Large intestine (tissue), 3 donors: Measurements from ENCODE around the gene PPP2R2B. TPM values are rescaled to one million over a fixed set of nuclear protein-coding genes. Genes with fewer than 3 reads are reported as not detected.
A peak's percentile ranks its signal among the peaks of the same experiment; 100 is the strongest.
"Not testable (repeated sequence)": the region's sequence is repeated elsewhere in the genome, so short reads cannot be mapped to it uniquely, and the experiment has no call there.

Experiments used
- DNase-seq, 2 donors: peaks; one replicate each; pipeline versions ENCODE4 v3.0.0 to v3.0.0-alpha.2; 2013
- H3K27ac ChIP-seq: one replicate; pipeline ENCODE4 v1.5.1; 2013; ENCODE audit warnings: low read length
- H3K27me3 ChIP-seq: 2 replicates; pipeline ENCODE4 v1.6.1; 2013; ENCODE audit warnings: low read length; ENCODE audit not compliant: control insufficient read depth, insufficient read depth
- H3K36me3 ChIP-seq: 2 replicates; pipeline ENCODE4 v1.6.1; 2013; ENCODE audit warnings: low read length; ENCODE audit not compliant: control insufficient read depth, insufficient read depth
- H3K4me1 ChIP-seq: one replicate; pipeline ENCODE4 v1.6.1; 2013; ENCODE audit warnings: low read length; ENCODE audit not compliant: control insufficient read depth, insufficient read depth
- H3K4me3 ChIP-seq: one replicate; pipeline ENCODE4 v1.5.1; 2013; ENCODE audit warnings: low read length
- H3K9me3 ChIP-seq: one replicate; pipeline ENCODE4 v1.6.1; 2013; ENCODE audit warnings: mild to moderate bottlenecking, low read depth, low read length, moderate library complexity; ENCODE audit not compliant: control insufficient read depth
- WGBS: methylation state at CpG from one replicate; pipeline ENCODE4 v1.1.5; 2013; ENCODE audit warnings: low lambda C conversion rate; ENCODE audit not compliant: insufficient coverage; 5-methylcytosine and 5-hydroxymethylcytosine counted together
- polyA plus RNA-seq: library from polyadenylated mRNA; unstranded; fragments of 120-200 nt; gene quantifications from one replicate; pipeline ENCODE4 v1.2.1, GENCODE V29; 2013

The PPP2R2B gene
- polyA plus RNA-seq, 1 donor, result 8.0 TPM

DNA sequence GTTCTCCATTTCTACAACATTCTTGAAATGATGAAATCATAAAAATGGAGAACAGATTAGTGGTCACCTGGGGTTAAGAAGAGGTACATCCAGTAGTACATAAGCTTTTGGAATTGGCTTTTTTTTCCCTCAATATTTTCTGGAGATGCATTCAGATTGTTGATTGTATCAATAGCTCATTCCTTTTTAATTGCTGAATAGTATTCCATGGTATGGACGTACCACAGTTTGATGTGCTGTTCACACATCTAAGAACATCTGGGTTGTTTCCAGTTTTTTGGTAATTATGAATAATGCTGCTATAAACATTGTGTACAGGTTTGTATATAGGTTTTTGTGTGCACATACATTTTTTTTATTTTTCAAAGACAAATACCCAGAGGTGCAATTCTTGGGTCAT is 130.0 kb downstream of the PPP2R2B start:
- no peaks in the 10 kb centered on the region for H3K27me3 ChIP-seq
- H3K4me3 ChIP-seq, result no peak overlapping the region
- no peak overlapping the region for H3K27ac ChIP-seq
- no peak for DNase-seq
- no CpG with 5 or more reads among the region's 1 CpG for WGBS
- no peaks in the 10 kb centered on the region for H3K9me3 ChIP-seq
- no peaks in the 10 kb centered on the region for H3K36me3 ChIP-seq
- no peaks in the 10 kb centered on the region for H3K4me1 ChIP-seq

- Histone ChIP-seq H3K36me3 (no peaks in the 10 kb centered on the region), H3K9me3 (no peaks in the 10 kb centered on the region), H3K27me3 (no peaks in the 10 kb centered on the region), H3K4me1 (no peaks in the 10 kb centered on the region), H3K27ac (no peak overlapping the region), H3K4me3 (no peak overlapping the region)
- no CpG with 5 or more reads among the region's 5 CpGs for WGBS
- no peak for DNase-seq
These were observed 132.5 kb downstream of the PPP2R2B start for GRCh38 chr5:146745931-146746577.

- peak in 1 of 2 donors; percentile 26 for DNase-seq
- Histone ChIP-seq H3K9me3 (no peaks in the 10 kb centered on the region), H3K4me3 (no peak overlapping the region), H3K4me1 (no peaks in the 10 kb centered on the region), H3K27ac (no peak overlapping the region), H3K27me3 (no peaks in the 10 kb centered on the region), H3K36me3 (no peaks in the 10 kb centered on the region)
- 100% methylated on average over 1 of the region's 2 CpGs for WGBS
These were observed 134.3 kb downstream of the PPP2R2B start for GRCh38 chr5:146744068-146744745.

DNA sequence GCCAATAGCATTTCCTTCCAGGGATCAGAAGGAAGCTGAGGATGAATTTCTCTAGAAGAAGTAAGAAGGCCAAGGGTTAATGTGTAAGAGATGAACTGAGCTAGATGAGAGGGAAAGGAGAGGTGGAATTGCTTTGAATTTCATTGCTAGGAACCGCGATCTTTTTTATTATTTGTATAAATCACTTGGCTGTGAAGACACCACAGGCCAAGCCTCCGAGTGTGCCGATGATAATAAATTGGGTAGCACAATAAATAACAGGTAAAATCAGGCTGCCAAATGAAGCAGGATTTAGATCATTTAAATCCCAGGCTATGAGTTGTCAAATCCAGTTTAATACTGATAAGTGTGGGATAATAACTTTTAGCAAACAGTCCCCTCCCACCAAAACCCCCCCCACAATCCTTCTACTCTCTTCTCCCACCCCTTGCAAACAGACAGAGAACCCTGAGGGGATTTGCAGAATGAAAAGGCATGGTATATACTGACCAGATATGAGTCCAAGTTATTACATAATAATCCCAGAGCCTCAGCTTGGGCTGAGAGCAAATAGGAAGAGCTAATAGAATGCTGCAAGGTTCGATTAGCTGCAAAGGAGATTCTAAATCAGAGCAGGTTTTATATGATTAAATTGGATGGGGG is 143.5 kb downstream of the PPP2R2B start:
- WGBS, result 80% methylated on average over 1 of the region's 5 CpGs
- Histone ChIP-seq H3K27me3 (no peaks in the 10 kb centered on the region), H3K4me1 (no peaks in the 10 kb centered on the region), H3K4me3 (no peak overlapping the region), H3K27ac (no peak overlapping the region), H3K9me3 (no peaks in the 10 kb centered on the region), H3K36me3 (no peaks in the 10 kb centered on the region)
- DNase-seq, result no peak

DNA sequence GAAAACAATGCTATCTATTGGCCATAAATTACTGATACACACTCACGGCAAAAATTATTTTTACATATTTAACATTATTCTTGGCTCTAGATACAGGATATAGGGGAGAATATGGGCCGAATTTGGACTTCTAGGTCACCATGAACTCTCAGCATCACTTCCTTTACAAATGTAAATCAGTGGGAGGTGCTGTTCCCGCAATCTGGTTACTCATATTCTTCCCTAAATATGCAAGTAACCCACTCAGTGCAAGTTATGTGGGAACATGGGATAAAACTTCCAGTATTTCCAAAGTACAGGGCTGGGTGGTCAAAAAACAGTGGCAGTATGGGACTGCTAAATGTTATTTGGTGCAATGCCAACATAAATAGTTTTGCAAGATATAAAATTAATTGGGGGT is 145.6 kb downstream of the PPP2R2B start:
- Histone ChIP-seq H3K27me3 (no peaks in the 10 kb centered on the region), H3K4me1 (no peaks in the 10 kb centered on the region), H3K36me3 (no peaks in the 10 kb centered on the region), H3K27ac (no peak overlapping the region), H3K9me3 (no peaks in the 10 kb centered on the region), H3K4me3 (no peak overlapping the region)
- no peak for DNase-seq
- no CpG with 5 or more reads among the region's 3 CpGs for WGBS

- H3K27me3 ChIP-seq, result no peaks in the 10 kb centered on the region
- no peak overlapping the region for H3K4me3 ChIP-seq
- no peaks in the 10 kb centered on the region for H3K36me3 ChIP-seq
- no peaks in the 10 kb centered on the region for H3K4me1 ChIP-seq
- no peaks in the 10 kb centered on the region for H3K9me3 ChIP-seq
- no peak for DNase-seq
- no CpG with 5 or more reads among the region's 5 CpGs for WGBS
- no peak overlapping the region for H3K27ac ChIP-seq
These were observed 146.5 kb downstream of the PPP2R2B start for GRCh38 chr5:146731909-146732659.

DNA sequence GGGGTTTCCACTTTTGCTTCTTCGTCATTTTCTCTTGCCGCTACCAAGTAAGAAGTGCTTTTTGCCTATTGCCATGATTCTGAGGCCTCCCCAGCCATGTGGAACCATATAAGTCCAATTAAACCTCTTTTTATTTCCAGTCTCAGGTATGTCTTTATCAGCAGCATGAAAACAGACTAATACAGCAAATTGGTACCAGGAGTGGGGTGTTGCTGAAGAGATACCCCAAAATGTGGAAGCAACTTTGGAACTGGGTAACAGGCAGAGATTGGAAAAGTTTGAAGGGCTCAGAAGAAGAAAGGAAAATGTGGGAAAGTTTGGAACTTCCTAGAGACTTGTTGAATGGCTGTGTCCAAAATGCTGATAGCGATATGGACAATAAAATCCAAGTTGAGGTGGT is 149.8 kb downstream of the PPP2R2B start:
- not testable (repeated sequence) for DNase-seq, H3K9me3 ChIP-seq, H3K36me3 ChIP-seq, H3K27me3 ChIP-seq, H3K4me1 ChIP-seq, H3K27ac ChIP-seq, H3K4me3 ChIP-seq
- WGBS, result 100% methylated on average over 2 of the region's 3 CpGs

GRCh38 chr5:146726891-146727290 is 151.7 kb downstream of the PPP2R2B start:
- H3K27ac ChIP-seq, result no peak overlapping the region
- H3K4me1 ChIP-seq, result no peaks in the 10 kb centered on the region
- H3K36me3 ChIP-seq, result no peaks in the 10 kb centered on the region
- H3K9me3 ChIP-seq, result no peaks in the 10 kb centered on the region
- no CpG with 5 or more reads among the region's 1 CpG for WGBS
- H3K27me3 ChIP-seq, result no peaks in the 10 kb centered on the region
- no peak for DNase-seq
- no peak overlapping the region for H3K4me3 ChIP-seq

GRCh38 chr5:146726020-146726419 is 152.5 kb downstream of the PPP2R2B start:
- DNase-seq, result no peak
- Histone ChIP-seq H3K36me3 (no peaks in the 10 kb centered on the region), H3K4me3 (no peak overlapping the region), H3K4me1 (no peaks in the 10 kb centered on the region), H3K27me3 (no peaks in the 10 kb centered on the region), H3K27ac (no peak overlapping the region), H3K9me3 (no peaks in the 10 kb centered on the region)
- no CpG with 5 or more reads among the region's 2 CpGs for WGBS

DNA sequence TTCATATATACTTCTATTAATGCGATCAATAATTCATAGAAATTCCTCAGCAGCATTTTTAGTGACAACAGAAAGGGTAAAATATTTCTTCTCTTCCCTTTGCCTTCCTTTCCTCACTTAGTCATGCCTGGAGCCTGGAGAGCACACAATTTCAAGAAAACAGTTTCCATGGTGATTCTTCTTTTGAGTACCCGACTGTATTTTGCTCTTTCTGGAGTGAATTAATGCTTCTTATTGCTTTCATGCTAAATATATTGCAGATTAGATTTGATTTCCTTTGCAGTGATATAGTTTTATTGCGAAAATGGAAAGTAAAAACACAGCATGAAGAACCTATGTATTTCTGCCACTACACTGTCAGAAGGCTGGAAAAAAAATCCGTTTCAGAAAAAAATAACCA is 153.5 kb downstream of the PPP2R2B start:
- WGBS, result 83% methylated on average over 1 of the region's 4 CpGs
- Histone ChIP-seq H3K27me3 (no peaks in the 10 kb centered on the region), H3K4me1 (no peaks in the 10 kb centered on the region), H3K36me3 (no peaks in the 10 kb centered on the region), H3K9me3 (no peaks in the 10 kb centered on the region), H3K27ac (no peak overlapping the region), H3K4me3 (no peak overlapping the region)
- DNase-seq, result no peak
